H1 (cell line): Measurements from ENCODE around the gene SMIM7. TPM values are rescaled to one million over a fixed set of nuclear protein-coding genes. Genes with fewer than 3 reads are reported as not detected.

Experiments
- ASH2L ChIP-seq: fragments of 200-600, 300-600 bp; sonication (generic); IDR thresholded peaks from one replicate; pipeline ENCODE4 v1.7.1; 2017; ENCODE audit warnings: low read length
- CBX5 ChIP-seq: fragments of 300-800, 300-1000 bp; sonication (generic); IDR thresholded peaks from 2 replicates; pipeline ENCODE4 v1.7.1; 2016; ENCODE audit warnings: antibody characterized with exemption, low read length, low read depth
- CHD7 ChIP-seq: fragments of 300-600 bp; sonication (generic); IDR thresholded peaks from 2 replicates; pipeline ENCODE4 v1.7.1; 2012; ENCODE audit warnings: low read length, moderate library complexity, mild to moderate bottlenecking, inconsistent platforms; ENCODE audit not compliant: insufficient replicate concordance
- EZH2 ChIP-seq: fragments of 200-600 bp; sonication (generic); IDR thresholded peaks from 2 replicates; pipeline ENCODE4 v1.7.1; 2012; ENCODE audit warnings: low read depth, mild to moderate bottlenecking, moderate library complexity, low read length, inconsistent platforms; ENCODE audit not compliant: severe bottlenecking
- GTF2F1 ChIP-seq: IDR thresholded peaks from 2 replicates; pipeline ENCODE4 v1.6.1; 2012; ENCODE audit warnings: low read depth, low read length, improper control_type of control experiment, borderline replicate concordance
- HDAC2 ChIP-seq, 2 experiments: fragments of 300-600 bp in 1 of 2; sonication (generic) in 1 of 2; IDR thresholded peaks; 2 replicates each; pipeline ENCODE4 v1.6.1; 2011 to 2012; ENCODE audit warnings: low read depth in 2 of 2, low read length in 2 of 2, mild to moderate bottlenecking in 2 of 2, moderate library complexity in 2 of 2, borderline replicate concordance in 1 of 2, inconsistent platforms in 1 of 2
- JUN ChIP-seq: IDR thresholded peaks from 2 replicates; pipeline ENCODE4 v1.6.1; 2011; ENCODE audit warnings: low read depth, mild to moderate bottlenecking, improper control_type of control experiment, low read length
- KDM5A ChIP-seq: fragments of 200-600 bp; IDR thresholded peaks from 2 replicates; pipeline ENCODE4 v1.7.1; 2012; ENCODE audit warnings: mild to moderate bottlenecking, low read length, inconsistent platforms, mixed read lengths
- SIN3A ChIP-seq, 2 experiments: IDR thresholded peaks in 1 of 2; conservative IDR thresholded peaks in 1 of 2; 2 replicates each; pipeline ENCODE4 v1.6.1; 2011 to 2012; ENCODE audit warnings: low read length in 2 of 2, improper control_type of control experiment in 1 of 2, low read depth in 1 of 2, mild to moderate bottlenecking in 1 of 2
- SIRT6 ChIP-seq: IDR thresholded peaks from one replicate; pipeline ENCODE4 v1.7.1; 2012; ENCODE audit warnings: low read length, inconsistent platforms
- polyA plus RNA-seq, 7 experiments: library from polyadenylated mRNA; depleted of rRNA in 3 of 7; stranded (reverse) in 5 of 7; unstranded in 2 of 7; fragments of >200 nt in 5 of 7; fragments of 200-250 nt in 2 of 7; gene quantifications; 1 replicate in 5 of 7; 2 replicates in 1 of 7; 4 replicates in 1 of 7; pipeline versions ENCODE4 v1.2.1 to v1.2.3, GENCODE V29; 2011 to 2013; ENCODE audit warnings: missing spikeins in 2 of 7, mixed read lengths in 2 of 7
- total RNA-seq: library from RNA; stranded (reverse); fragmentation: NEBNext Ultra II Directional; extraction: Animal tissue kit (Norgen Biotek cat#: 25700); gene quantifications from 2 replicates; pipeline ENCODE4 v1.2.1, GENCODE V29; 2021
- TF ChIP-seq, protein P1 (sequence below): IDR thresholded peaks from 2 replicates; pipeline ENCODE4 v1.6.1; 2011; ENCODE audit warnings: low read depth, mild to moderate bottlenecking, low read length; ENCODE audit not compliant: insufficient read depth

Gene SMIM7
- total and polyA plus RNA-seq, 2 of the 8 experiments (the other 6 are each of a cell fraction or from before 2014, with no cell fraction given), result 55.5 to 67.5 TPM

DNA sequence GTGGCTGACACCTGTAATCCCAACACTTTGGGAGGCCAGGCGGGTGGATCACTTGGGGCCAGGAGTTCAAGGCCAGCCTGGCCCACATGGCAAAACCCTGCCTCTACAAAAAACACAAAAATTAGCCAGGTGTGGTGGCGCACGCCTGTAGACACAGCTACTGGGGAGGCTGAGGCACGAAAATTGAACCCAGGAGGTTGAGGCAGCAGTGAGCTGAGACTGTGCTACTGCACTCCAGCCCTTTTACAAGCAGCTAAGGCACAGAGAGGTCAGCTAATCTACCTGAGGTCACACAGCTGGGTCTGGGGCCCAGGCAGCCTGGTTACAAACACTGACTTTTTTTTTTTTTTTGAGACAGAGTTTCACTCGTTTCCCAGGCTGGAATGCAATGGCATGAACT, 59.1 kb downstream of the SMIM7 start (continued):
- TF ChIP-seq CHD7 (no peak), KDM5A (no peak), EZH2 (no peak), ASH2L (no peak), JUN (no peak), HDAC2 (IDR thresholded peaks at IDR 0.05; ENCODE audit: borderline replicate concordance in 1 of 2, low read depth in 2 of 2, low read length in 2 of 2) (no peak), SIRT6 (no peak), SIN3A (conservative IDR thresholded peaks at IDR 0.05 in 1 of 2, IDR thresholded peaks at IDR 0.05 in 1 of 2; ENCODE audit: low read depth in 1 of 2, low read length in 2 of 2) (no peak), GTF2F1 (no peak), CBX5 (no peak)
- TF ChIP-seq, protein P1, sequence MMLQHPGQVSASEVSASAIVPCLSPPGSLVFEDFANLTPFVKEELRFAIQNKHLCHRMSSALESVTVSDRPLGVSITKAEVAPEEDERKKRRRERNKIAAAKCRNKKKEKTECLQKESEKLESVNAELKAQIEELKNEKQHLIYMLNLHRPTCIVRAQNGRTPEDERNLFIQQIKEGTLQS, result no peak
